ENCODE measurements around the gene RBX1.
"Not testable (repeated sequence)": the region's sequence is repeated elsewhere in the genome, so short reads cannot be mapped to it uniquely, and the experiment has no call there.

Gene RBX1

GRCh38 chr22:40950962-40951794 is at the start of gene RBX1:
Gene RBX1 (plus strand): TSS chr22:40951378. CDS start chr22:40951399, 21 bp downstream.
- H3K4me1 ChIP-seq (ENCODE audit: control insufficient read depth, insufficient read depth, low read length) = no peaks in the 10 kb centered on the region
- H3K4me3 ChIP-seq (ENCODE audit: low read depth, low read length) = peak within 1 kb of the TSS; percentile 91
- H3K36me3 ChIP-seq (ENCODE audit: control insufficient read depth, insufficient read depth, low read length) = no peaks in the 10 kb centered on the region
- H3K9me3 ChIP-seq (ENCODE audit: control insufficient read depth, insufficient read depth, low read length) = no peaks in the 10 kb centered on the region
- no peaks in the 10 kb centered on the region for H3K27me3 ChIP-seq (ENCODE audit: control insufficient read depth, insufficient read depth, low read length)
- H3K9ac ChIP-seq (ENCODE audit: low read depth, low read length) = peak within 1 kb of the TSS; percentile 91

GRCh38 chr22:40904101-40904500 is 47.1 kb upstream of the RBX1 start:
- peaks cover 4% of the 10 kb centered on the region for H3K36me3 ChIP-seq (ENCODE audit: control insufficient read depth, insufficient read depth, low read length)
- no peak overlapping the region for H3K4me3 ChIP-seq (ENCODE audit: low read depth, low read length)
- H3K4me1 ChIP-seq (ENCODE audit: control insufficient read depth, insufficient read depth, low read length) = no peaks in the 10 kb centered on the region
- no peaks in the 10 kb centered on the region for H3K27me3 ChIP-seq (ENCODE audit: control insufficient read depth, insufficient read depth, low read length)
- H3K9ac ChIP-seq (ENCODE audit: low read depth, low read length) = no peak overlapping the region
- H3K9me3 ChIP-seq (ENCODE audit: control insufficient read depth, insufficient read depth, low read length) = no peaks in the 10 kb centered on the region

- no peaks in the 10 kb centered on the region for H3K4me1 ChIP-seq (ENCODE audit: control insufficient read depth, insufficient read depth, low read length)
- no peak overlapping the region for H3K9ac ChIP-seq (ENCODE audit: low read depth, low read length)
- H3K4me3 ChIP-seq (ENCODE audit: low read depth, low read length) = no peak overlapping the region
- H3K9me3 ChIP-seq (ENCODE audit: control insufficient read depth, insufficient read depth, low read length) = no peaks in the 10 kb centered on the region
- no peaks in the 10 kb centered on the region for H3K36me3 ChIP-seq (ENCODE audit: control insufficient read depth, insufficient read depth, low read length)
- H3K27me3 ChIP-seq (ENCODE audit: control insufficient read depth, insufficient read depth, low read length) = no peaks in the 10 kb centered on the region
Observed at GRCh38 chr22:40908895-40909294, 42.3 kb upstream of the RBX1 start.

- H3K4me3 ChIP-seq (ENCODE audit: low read depth, low read length) = no peak overlapping the region
- no peak overlapping the region for H3K9ac ChIP-seq (ENCODE audit: low read depth, low read length)
- H3K4me1 ChIP-seq (ENCODE audit: control insufficient read depth, insufficient read depth, low read length) = no peaks in the 10 kb centered on the region
- no peaks in the 10 kb centered on the region for H3K27me3 ChIP-seq (ENCODE audit: control insufficient read depth, insufficient read depth, low read length)
- H3K9me3 ChIP-seq (ENCODE audit: control insufficient read depth, insufficient read depth, low read length) = no peaks in the 10 kb centered on the region
- H3K36me3 ChIP-seq (ENCODE audit: control insufficient read depth, insufficient read depth, low read length) = peaks cover 6% of the 10 kb centered on the region
Observed at GRCh38 chr22:40911772-40912171, 39.4 kb upstream of the RBX1 start.

- not testable (repeated sequence) for H3K36me3 ChIP-seq (ENCODE audit: control insufficient read depth, insufficient read depth, low read length); H3K9ac ChIP-seq (ENCODE audit: low read depth, low read length); H3K9me3 ChIP-seq (ENCODE audit: control insufficient read depth, insufficient read depth, low read length); H3K27me3 ChIP-seq (ENCODE audit: control insufficient read depth, insufficient read depth, low read length); H3K4me3 ChIP-seq (ENCODE audit: low read depth, low read length); H3K4me1 ChIP-seq (ENCODE audit: control insufficient read depth, insufficient read depth, low read length)
Observed at GRCh38 chr22:40912987-40913386, 38.2 kb upstream of the RBX1 start.

GRCh38 chr22:40919446-40919845 is 31.7 kb upstream of the RBX1 start:
- H3K9me3 ChIP-seq (ENCODE audit: control insufficient read depth, insufficient read depth, low read length) = no peaks in the 10 kb centered on the region
- no peak overlapping the region for H3K4me3 ChIP-seq (ENCODE audit: low read depth, low read length)
- H3K9ac ChIP-seq (ENCODE audit: low read depth, low read length) = no peak overlapping the region
- H3K36me3 ChIP-seq (ENCODE audit: control insufficient read depth, insufficient read depth, low read length) = peaks cover 12% of the 10 kb centered on the region
- no peaks in the 10 kb centered on the region for H3K27me3 ChIP-seq (ENCODE audit: control insufficient read depth, insufficient read depth, low read length)
- H3K4me1 ChIP-seq (ENCODE audit: control insufficient read depth, insufficient read depth, low read length) = no peaks in the 10 kb centered on the region

GRCh38 chr22:40920526-40920925 is 30.7 kb upstream of the RBX1 start:
- Histone ChIP-seq H3K9me3 (ENCODE audit: control insufficient read depth, insufficient read depth, low read length) (no peaks in the 10 kb centered on the region), H3K27me3 (ENCODE audit: control insufficient read depth, insufficient read depth, low read length) (no peaks in the 10 kb centered on the region), H3K4me3 (ENCODE audit: low read depth, low read length) (no peak overlapping the region), H3K36me3 (ENCODE audit: control insufficient read depth, insufficient read depth, low read length) (peaks cover 12% of the 10 kb centered on the region), H3K9ac (ENCODE audit: low read depth, low read length) (no peak overlapping the region), H3K4me1 (ENCODE audit: control insufficient read depth, insufficient read depth, low read length) (no peaks in the 10 kb centered on the region)

GRCh38 chr22:40922484-40923303 is 28.5 kb upstream of the RBX1 start:
- peaks cover 9% of the 10 kb centered on the region for H3K36me3 ChIP-seq (ENCODE audit: control insufficient read depth, insufficient read depth, low read length)

GRCh38 chr22:40928657-40929056 is 22.5 kb upstream of the RBX1 start:
- H3K36me3 ChIP-seq (ENCODE audit: control insufficient read depth, insufficient read depth, low read length) = peaks cover 6% of the 10 kb centered on the region
- H3K9me3 ChIP-seq (ENCODE audit: control insufficient read depth, insufficient read depth, low read length) = no peaks in the 10 kb centered on the region
- no peak overlapping the region for H3K9ac ChIP-seq (ENCODE audit: low read depth, low read length)
- no peaks in the 10 kb centered on the region for H3K4me1 ChIP-seq (ENCODE audit: control insufficient read depth, insufficient read depth, low read length)
- H3K27me3 ChIP-seq (ENCODE audit: control insufficient read depth, insufficient read depth, low read length) = no peaks in the 10 kb centered on the region
- H3K4me3 ChIP-seq (ENCODE audit: low read depth, low read length) = no peak overlapping the region

More at GRCh38 chr22:40922484-40923303, 28.5 kb upstream of the RBX1 start:
- H3K27me3 ChIP-seq (ENCODE audit: control insufficient read depth, insufficient read depth, low read length) = no peaks in the 10 kb centered on the region
- H3K4me1 ChIP-seq (ENCODE audit: control insufficient read depth, insufficient read depth, low read length) = no peaks in the 10 kb centered on the region
- no peak overlapping the region for H3K4me3 ChIP-seq (ENCODE audit: low read depth, low read length)
- H3K9me3 ChIP-seq (ENCODE audit: control insufficient read depth, insufficient read depth, low read length) = no peaks in the 10 kb centered on the region
- no peak overlapping the region for H3K9ac ChIP-seq (ENCODE audit: low read depth, low read length)

- H3K4me1 ChIP-seq (ENCODE audit: control insufficient read depth, insufficient read depth, low read length) = no peaks in the 10 kb centered on the region
- no peaks in the 10 kb centered on the region for H3K27me3 ChIP-seq (ENCODE audit: control insufficient read depth, insufficient read depth, low read length)
- peaks cover 3% of the 10 kb centered on the region for H3K36me3 ChIP-seq (ENCODE audit: control insufficient read depth, insufficient read depth, low read length)
- H3K9me3 ChIP-seq (ENCODE audit: control insufficient read depth, insufficient read depth, low read length) = no peaks in the 10 kb centered on the region
- H3K9ac ChIP-seq (ENCODE audit: low read depth, low read length) = no peak overlapping the region
- H3K4me3 ChIP-seq (ENCODE audit: low read depth, low read length) = no peak overlapping the region
Observed at GRCh38 chr22:40932396-40932795, 18.8 kb upstream of the RBX1 start.

GRCh38 chr22:40939202-40939601 is 12.0 kb upstream of the RBX1 start:
- no peaks in the 10 kb centered on the region for H3K36me3 ChIP-seq (ENCODE audit: control insufficient read depth, insufficient read depth, low read length)
- no peak overlapping the region for H3K4me3 ChIP-seq (ENCODE audit: low read depth, low read length)
- H3K27me3 ChIP-seq (ENCODE audit: control insufficient read depth, insufficient read depth, low read length) = no peaks in the 10 kb centered on the region
- H3K4me1 ChIP-seq (ENCODE audit: control insufficient read depth, insufficient read depth, low read length) = no peaks in the 10 kb centered on the region
- H3K9me3 ChIP-seq (ENCODE audit: control insufficient read depth, insufficient read depth, low read length) = no peaks in the 10 kb centered on the region
- no peak overlapping the region for H3K9ac ChIP-seq (ENCODE audit: low read depth, low read length)
